Coronary artery (tissue), 2 donors: ENCODE data around the gene POSTN.

Experiments used
- DNase-seq: peaks from one replicate; pipeline ENCODE4 v3.0.0-alpha.2; 2017; ENCODE audit warnings: low spot score
- H3K27ac ChIP-seq, 2 donors: fragments of 200-600 bp; sonication (generic); one replicate each; pipeline ENCODE4 v1.5.1; 2016 to 2019
- H3K4me3 ChIP-seq: fragments of 200-600 bp; sonication (generic); 2 replicates; pipeline ENCODE4 v1.5.1; 2016; ENCODE audit warnings: mild to moderate bottlenecking, moderate library complexity
- CTCF ChIP-seq: fragments of 200-600 bp; sonication (generic); IDR thresholded peaks from one replicate; pipeline ENCODE4 v1.5.1; 2019; ENCODE audit warnings: antibody characterized with exemption

Gene POSTN

GRCh38 chr13:37598597-37598996 is at the start of gene POSTN:
Gene POSTN (minus strand): TSS chr13:37598768. CDS start chr13:37598726, 42 bp downstream.
- no peak for TF ChIP-seq CTCF
- DNase-seq, result no peak
- peak within 1 kb of the TSS in 1 of 2 donors; percentile 34 for H3K27ac ChIP-seq
- peak within 1 kb of the TSS; percentile 51 for H3K4me3 ChIP-seq

GRCh38 chr13:37647031-37647650 is 48.6 kb upstream of the POSTN start:
- Histone ChIP-seq H3K27ac (no peak overlapping the region), H3K4me3 (no peak overlapping the region)
- TF ChIP-seq CTCF, result no peak
- no peak for DNase-seq

- Histone ChIP-seq H3K27ac (no peak overlapping the region), H3K4me3 (no peak overlapping the region)
- no peak for TF ChIP-seq CTCF
- no peak for DNase-seq
Observed at GRCh38 chr13:37646531-37646930, 48.0 kb upstream of the POSTN start.

GRCh38 chr13:37645181-37645740 is 46.7 kb upstream of the POSTN start:
- DNase-seq, result no peak
- Histone ChIP-seq H3K27ac (no peak overlapping the region), H3K4me3 (no peak overlapping the region)
- TF ChIP-seq CTCF, result no peak

- H3K27ac ChIP-seq, result no peak overlapping the region
- no peak for TF ChIP-seq CTCF
- H3K4me3 ChIP-seq, result no peak overlapping the region
- no peak for DNase-seq
Observed at GRCh38 chr13:37641391-37641790, 42.8 kb upstream of the POSTN start.

GRCh38 chr13:37640499-37640898 is 41.9 kb upstream of the POSTN start:
- no peak for TF ChIP-seq CTCF
- no peak overlapping the region for H3K4me3 ChIP-seq
- no peak for DNase-seq
- no peak overlapping the region for H3K27ac ChIP-seq

- H3K4me3 ChIP-seq, result no peak overlapping the region
- no peak overlapping the region for H3K27ac ChIP-seq
- DNase-seq, result no peak
- TF ChIP-seq CTCF, result no peak
Observed at GRCh38 chr13:37636701-37637100, 38.1 kb upstream of the POSTN start.
